ENCODE data around the gene BAIAP3.

BAIAP3 gene

DNA sequence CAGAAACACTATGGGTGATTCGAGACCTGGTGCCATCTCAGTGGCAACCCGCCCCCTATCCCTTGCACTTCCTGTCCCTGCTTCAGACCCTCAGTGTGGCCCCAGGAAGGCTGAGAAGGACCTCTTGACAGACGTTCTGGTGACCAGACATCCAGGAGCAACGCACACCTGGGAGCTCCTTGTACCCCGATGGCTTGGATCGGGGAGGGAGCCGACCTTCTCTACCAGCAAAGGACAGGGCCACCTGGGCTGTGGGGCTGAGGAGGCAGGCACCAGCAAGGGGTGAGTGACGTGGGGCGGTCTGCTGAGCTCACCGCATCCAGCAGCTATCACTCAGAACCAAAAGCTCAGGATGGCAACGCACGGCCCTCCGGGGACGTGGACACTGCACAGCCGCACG, 53.9 kb downstream of the BAIAP3 start:
- no peak for DNase-seq (ENCODE audit: low read depth, low spot score)

GRCh38 chr16:1389762-1390161, 56.3 kb downstream of the BAIAP3 start:
- DNase-seq (ENCODE audit: low read depth, low spot score): no peak

GRCh38 chr16:1390239-1390779, 56.9 kb downstream of the BAIAP3 start:
- DNase-seq (ENCODE audit: low read depth, low spot score): no peak

- no peak for DNase-seq (ENCODE audit: low read depth, low spot score)
Observed at GRCh38 chr16:1392826-1393225, 59.4 kb downstream of the BAIAP3 start.

- DNase-seq (ENCODE audit: low read depth, low spot score): no peak
Observed at GRCh38 chr16:1393613-1394176, 60.2 kb downstream of the BAIAP3 start.

DNA sequence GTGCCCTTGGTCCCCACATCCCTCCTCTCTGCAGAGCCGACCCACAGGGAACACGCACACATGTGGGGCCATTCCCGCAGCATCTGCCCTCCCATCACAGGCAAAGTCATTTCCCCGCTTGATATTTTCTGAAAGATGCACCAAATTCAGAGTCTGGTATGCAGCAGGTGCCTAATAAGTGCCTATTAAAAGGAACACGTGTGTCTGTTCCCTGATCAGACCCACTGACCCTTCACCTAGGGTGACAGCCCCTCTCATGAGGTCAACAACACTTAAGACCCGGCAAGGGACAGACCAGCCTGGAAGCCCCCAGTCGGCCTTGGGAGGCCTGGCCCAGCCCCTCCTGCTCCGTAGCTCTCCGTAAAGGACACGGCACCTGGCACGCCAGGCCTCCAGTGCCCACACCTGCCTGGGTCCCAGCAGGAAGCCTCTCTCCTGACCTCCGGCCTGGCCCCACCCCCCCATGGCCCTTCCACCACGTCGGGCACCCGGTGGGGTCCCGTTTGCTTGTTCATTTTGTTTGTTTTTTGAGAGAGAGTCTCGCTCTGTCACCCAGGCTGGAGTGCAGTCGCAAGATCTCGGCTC, 61.0 kb downstream of the BAIAP3 start:
- DNase-seq (ENCODE audit: low read depth, low spot score): no peak

GRCh38 chr16:1395444-1396031, 62.1 kb downstream of the BAIAP3 start:
- DNase-seq (ENCODE audit: low read depth, low spot score): no peak

DNA sequence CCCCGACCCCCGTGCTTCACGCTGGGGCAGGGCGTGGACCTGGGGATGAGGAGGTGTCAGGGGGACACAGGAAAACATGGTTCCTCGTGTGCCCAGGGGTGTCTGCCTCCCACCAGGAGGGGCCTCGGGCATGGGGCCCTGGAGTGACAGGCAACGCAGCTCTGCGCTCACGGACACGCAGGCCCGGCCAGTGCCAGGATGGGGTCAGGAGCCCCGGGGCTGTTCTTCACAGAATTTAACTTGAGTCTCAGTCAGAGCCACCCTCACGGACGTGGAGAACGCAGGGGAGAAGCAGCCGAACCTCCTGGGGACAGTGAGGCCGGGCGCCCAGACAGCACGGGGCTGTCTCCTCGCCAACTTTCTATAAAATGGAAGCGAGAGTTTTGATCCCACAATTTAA, 64.3 kb downstream of the BAIAP3 start:
- no peak for DNase-seq (ENCODE audit: low read depth, low spot score)

- no peak for DNase-seq (ENCODE audit: low read depth, low spot score)
Observed at GRCh38 chr16:1398351-1398750, 64.9 kb downstream of the BAIAP3 start.
